Measurements from ENCODE around the gene GAGE10. TPM values are rescaled to one million over a fixed set of nuclear protein-coding genes. Genes with fewer than 3 reads are reported as not detected.

Gene GAGE10
- total RNA-seq, 2 donors from 2014 or later: not detected

- Mint-ChIP-seq H3K4me1 (peaks cover 6% of the 10 kb centered on the region), H3K4me3 (no peak overlapping the region), H3K36me3 (ENCODE audit: low read depth) (no peaks in the 10 kb centered on the region), H3K9me3 (peaks cover 78% of the 10 kb centered on the region), H3K27me3 (ENCODE audit: insufficient read depth) (peaks cover 2% of the 10 kb centered on the region), H3K27ac (no peak overlapping the region)
- H3K27me3 ChIP-seq (ENCODE audit: control insufficient read depth, insufficient read depth, low read length, poor library complexity, severe bottlenecking): no peaks in the 10 kb centered on the region
- H3K27ac ChIP-seq (ENCODE audit: low read depth, low read length): no peak overlapping the region
- no peaks in the 10 kb centered on the region for H3K36me3 ChIP-seq (ENCODE audit: control insufficient read depth, insufficient read depth, low read length)
- no peak overlapping the region for H3K4me3 ChIP-seq (ENCODE audit: low read length)
- WGBS, 2 experiments (ENCODE audit: insufficient coverage in 1 of 2, insufficient read length in 1 of 2): 91% methylated on average over 8 of the region's 14 CpGs; no CpG with 5 or more reads in 1 of the 2 experiments
- no peak for TF ChIP-seq CTCF (conservative IDR thresholded peaks at IDR 0.05)
- no peaks in the 10 kb centered on the region for H3K9me3 ChIP-seq (ENCODE audit: control insufficient read depth, low read length)
- no peaks in the 10 kb centered on the region for H3K4me1 ChIP-seq (ENCODE audit: control insufficient read depth, insufficient read depth, low read length)
- no peak overlapping the region for H3K9ac ChIP-seq (ENCODE audit: extremely low read depth, low read length, poor library complexity, severe bottlenecking)
- no peak for DNase-seq
Observed at GRCh38 chrX:49257074-49257790, 46.2 kb upstream of the GAGE10 start.

GRCh38 chrX:49257846-49258748 is 45.3 kb upstream of the GAGE10 start:
- no peaks in the 10 kb centered on the region for H3K9me3 ChIP-seq (ENCODE audit: control insufficient read depth, low read length)
- H3K36me3 ChIP-seq (ENCODE audit: control insufficient read depth, insufficient read depth, low read length): no peaks in the 10 kb centered on the region
- H3K4me3 ChIP-seq (ENCODE audit: low read length): no peak overlapping the region
- DNase-seq: no peak
- H3K27me3 Mint-ChIP-seq (ENCODE audit: insufficient read depth): peaks cover 2% of the 10 kb centered on the region
- no peak overlapping the region for H3K4me3 Mint-ChIP-seq
- H3K27ac ChIP-seq (ENCODE audit: low read depth, low read length): no peak overlapping the region
- peaks cover 77% of the 10 kb centered on the region for H3K9me3 Mint-ChIP-seq
- 89 to 100% methylated on average over 1 to 20 of the region's 20 CpGs for WGBS, 2 experiments (ENCODE audit: insufficient coverage in 1 of 2, insufficient read length in 1 of 2)
- no peak overlapping the region for H3K9ac ChIP-seq (ENCODE audit: extremely low read depth, low read length, poor library complexity, severe bottlenecking)
- H3K4me1 Mint-ChIP-seq: peaks cover 6% of the 10 kb centered on the region
- H3K36me3 Mint-ChIP-seq (ENCODE audit: low read depth): no peaks in the 10 kb centered on the region
- H3K27ac Mint-ChIP-seq: no peak overlapping the region
- TF ChIP-seq CTCF (conservative IDR thresholded peaks at IDR 0.05): no peak
- H3K4me1 ChIP-seq (ENCODE audit: control insufficient read depth, insufficient read depth, low read length): no peaks in the 10 kb centered on the region
- H3K27me3 ChIP-seq (ENCODE audit: control insufficient read depth, insufficient read depth, low read length, poor library complexity, severe bottlenecking): no peaks in the 10 kb centered on the region

- H3K4me1 Mint-ChIP-seq: peaks cover 6% of the 10 kb centered on the region
- DNase-seq: no peak
- Histone ChIP-seq H3K4me1 (ENCODE audit: control insufficient read depth, insufficient read depth, low read length) (no peaks in the 10 kb centered on the region), H3K27ac (ENCODE audit: low read depth, low read length) (no peak overlapping the region), H3K27me3 (ENCODE audit: control insufficient read depth, insufficient read depth, low read length, poor library complexity, severe bottlenecking) (no peaks in the 10 kb centered on the region), H3K36me3 (ENCODE audit: control insufficient read depth, insufficient read depth, low read length) (no peaks in the 10 kb centered on the region), H3K9ac (ENCODE audit: extremely low read depth, low read length, poor library complexity, severe bottlenecking) (no peak overlapping the region), H3K4me3 (ENCODE audit: low read length) (no peak overlapping the region), H3K9me3 (ENCODE audit: control insufficient read depth, low read length) (no peaks in the 10 kb centered on the region)
- H3K9me3 Mint-ChIP-seq: peaks cover 75% of the 10 kb centered on the region
- peaks cover 2% of the 10 kb centered on the region for H3K27me3 Mint-ChIP-seq (ENCODE audit: insufficient read depth)
- no peak for TF ChIP-seq CTCF (conservative IDR thresholded peaks at IDR 0.05)
- no peaks in the 10 kb centered on the region for H3K36me3 Mint-ChIP-seq (ENCODE audit: low read depth)
- H3K27ac Mint-ChIP-seq: no peak overlapping the region
- 98% methylated on average over 5 of the region's 5 CpGs; no CpG with 5 or more reads in 1 of the 2 experiments for WGBS, 2 experiments (ENCODE audit: insufficient coverage in 1 of 2, insufficient read length in 1 of 2)
- H3K4me3 Mint-ChIP-seq: no peak overlapping the region
Observed at GRCh38 chrX:49258749-49259124, 44.7 kb upstream of the GAGE10 start.

Data from endodermal cell (in vitro differentiated cells).